Gastroesophageal sphincter (tissue), 3 donors: ENCODE data around the gene SPATC1L.

Source experiments
- CTCF ChIP-seq, 4 experiments: fragments of 200-600 bp in 2 of 4; fragments of 450-650 bp in 2 of 4; sonication (generic) in 1 of 4; IDR thresholded peaks; one replicate each; pipeline ENCODE4 v1.5.1; 2017 to 2019; ENCODE audit warnings: antibody characterized with exemption in 4 of 4, mild to moderate bottlenecking in 2 of 4, moderate library complexity in 2 of 4
- EP300 ChIP-seq: sonication (generic); formaldehyde crosslinking; IDR thresholded peaks from one replicate; pipeline ENCODE4 v1.6.1; 2017; ENCODE audit warnings: antibody characterized with exemption, mild to moderate bottlenecking
- POLR2A ChIP-seq, 2 donors: fragments of 450-650 bp; IDR thresholded peaks; one replicate each; pipeline ENCODE4 v1.6.1; 2017; ENCODE audit warnings: antibody characterized with exemption in 2 of 2, mild to moderate bottlenecking in 2 of 2, moderate library complexity in 1 of 2

GRCh38 chr21:46116189-46116775 lies 68.0 kb downstream of the SPATC1L start:
- TF ChIP-seq CTCF (IDR thresholded peaks at IDR 0.05) (no peak), EP300 (no peak), POLR2A (IDR thresholded peaks at IDR 0.05) (no peak)
